Lower leg skin (tissue), 3 donors: ENCODE results near the gene UBTD1.

Experiments
- POLR2A ChIP-seq, 2 donors: fragments of 450-650 bp; IDR thresholded peaks; one replicate each; pipeline ENCODE4 v1.6.1; 2016 to 2017; ENCODE audit warnings: antibody characterized with exemption in 2 of 2, mild to moderate bottlenecking in 1 of 2, moderate library complexity in 1 of 2
- TF ChIP-seq, protein P1 (sequence below), 3 donors: fragments of 450-650 bp; IDR thresholded peaks; one replicate each; pipeline ENCODE4 v1.5.1; 2016; ENCODE audit warnings: antibody characterized with exemption in 3 of 3, mild to moderate bottlenecking in 3 of 3, moderate library complexity in 2 of 3

GRCh38 chr10:97540669-97541500 lies 42.2 kb downstream of the UBTD1 start:
- TF ChIP-seq, protein P1, sequence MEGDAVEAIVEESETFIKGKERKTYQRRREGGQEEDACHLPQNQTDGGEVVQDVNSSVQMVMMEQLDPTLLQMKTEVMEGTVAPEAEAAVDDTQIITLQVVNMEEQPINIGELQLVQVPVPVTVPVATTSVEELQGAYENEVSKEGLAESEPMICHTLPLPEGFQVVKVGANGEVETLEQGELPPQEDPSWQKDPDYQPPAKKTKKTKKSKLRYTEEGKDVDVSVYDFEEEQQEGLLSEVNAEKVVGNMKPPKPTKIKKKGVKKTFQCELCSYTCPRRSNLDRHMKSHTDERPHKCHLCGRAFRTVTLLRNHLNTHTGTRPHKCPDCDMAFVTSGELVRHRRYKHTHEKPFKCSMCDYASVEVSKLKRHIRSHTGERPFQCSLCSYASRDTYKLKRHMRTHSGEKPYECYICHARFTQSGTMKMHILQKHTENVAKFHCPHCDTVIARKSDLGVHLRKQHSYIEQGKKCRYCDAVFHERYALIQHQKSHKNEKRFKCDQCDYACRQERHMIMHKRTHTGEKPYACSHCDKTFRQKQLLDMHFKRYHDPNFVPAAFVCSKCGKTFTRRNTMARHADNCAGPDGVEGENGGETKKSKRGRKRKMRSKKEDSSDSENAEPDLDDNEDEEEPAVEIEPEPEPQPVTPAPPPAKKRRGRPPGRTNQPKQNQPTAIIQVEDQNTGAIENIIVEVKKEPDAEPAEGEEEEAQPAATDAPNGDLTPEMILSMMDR (IDR thresholded peaks at IDR 0.05): no peak
- TF ChIP-seq POLR2A (IDR thresholded peaks at IDR 0.05): no peak
